Measurements from ENCODE around the gene KLK13.
A peak's percentile ranks its signal among the peaks of the same experiment; 100 is the strongest.

KLK13 gene

GRCh38 chr19:51018745-51019543, 45.9 kb downstream of the KLK13 start:
- no peak for DNase-seq

- DNase-seq = peak; percentile 23
Measured at GRCh38 chr19:51016798-51017683, 47.9 kb downstream of the KLK13 start.

GRCh38 chr19:51015691-51016267, 49.1 kb downstream of the KLK13 start:
- no peak for DNase-seq

- DNase-seq = no peak
Measured at GRCh38 chr19:51014242-51014641, 50.6 kb downstream of the KLK13 start.

GRCh38 chr19:51012661-51013190, 52.2 kb downstream of the KLK13 start:
- DNase-seq = no peak

GRCh38 chr19:51010066-51010795, 54.7 kb downstream of the KLK13 start:
- DNase-seq = no peak

- no peak for DNase-seq
Measured at GRCh38 chr19:51009061-51009891, 55.6 kb downstream of the KLK13 start.

GRCh38 chr19:51007488-51007887, 57.4 kb downstream of the KLK13 start:
- no peak for DNase-seq

GRCh38 chr19:51006406-51006805, 58.5 kb downstream of the KLK13 start:
- DNase-seq = no peak

Measured in CD4-positive, alpha-beta T cell treated with Interleukin-15 for 1 hour (primary cell).